Fibroblast of lung (primary cell): ENCODE measurements around the gene ATXN2. TPM values are rescaled to one million over a fixed set of nuclear protein-coding genes. Genes with fewer than 3 reads are reported as not detected.

Experiments
- DNase-seq, 2 donors: peaks; one replicate each; pipeline versions ENCODE4 v3.0.0 to v3.0.0-alpha.2; 2010; ENCODE audit warnings: low read depth in 2 of 2
- H2AFZ ChIP-seq: 2 replicates; pipeline ENCODE4 v1.5.1; 2012; ENCODE audit warnings: low read length, control low read depth, inconsistent platforms
- H3K27ac ChIP-seq: 2 replicates; pipeline ENCODE4 v1.5.1; 2011; ENCODE audit warnings: low read length, control low read depth; ENCODE audit not compliant: insufficient read depth
- H3K27me3 ChIP-seq: 2 replicates; pipeline ENCODE4 v1.5.1; 2011; ENCODE audit warnings: mild to moderate bottlenecking, low read length; ENCODE audit not compliant: control insufficient read depth, insufficient read depth
- H3K36me3 ChIP-seq: 2 replicates; pipeline ENCODE4 v1.5.1; 2011; ENCODE audit warnings: low read length; ENCODE audit not compliant: control insufficient read depth, insufficient read depth
- H3K4me1 ChIP-seq: 2 replicates; pipeline ENCODE4 v1.5.1; 2011; ENCODE audit warnings: low read length; ENCODE audit not compliant: control insufficient read depth, insufficient read depth; ENCODE audit errors: extremely low read depth
- H3K4me2 ChIP-seq: 2 replicates; pipeline ENCODE4 v1.5.1; 2011; ENCODE audit warnings: low read length, control low read depth; ENCODE audit not compliant: insufficient read depth; ENCODE audit errors: extremely low read depth
- H3K4me3 ChIP-seq, 4 experiments: fragments of 200-600 bp in 1 of 4; sonication (generic) in 1 of 4; replicated peaks in 1 of 4; 2 replicates each; pipeline ENCODE4 v1.5.1; 2011 to 2016; ENCODE audit warnings: low read length in 4 of 4, low read depth in 3 of 4, mild to moderate bottlenecking in 3 of 4, control low read depth in 2 of 4, inconsistent platforms in 1 of 4, mixed read lengths in 1 of 4; ENCODE audit not compliant: insufficient read depth in 1 of 4; ENCODE audit errors: control extremely low read depth in 1 of 4
- H3K79me2 ChIP-seq: 2 replicates; pipeline ENCODE4 v1.5.1; 2012; ENCODE audit warnings: mild to moderate bottlenecking, low read length, inconsistent platforms; ENCODE audit not compliant: control insufficient read depth, insufficient read depth
- H3K9ac ChIP-seq: 2 replicates; pipeline ENCODE4 v1.5.1; 2011; ENCODE audit warnings: mild to moderate bottlenecking, low read length, control low read depth; ENCODE audit not compliant: insufficient read depth
- H3K9me3 ChIP-seq: 2 replicates; pipeline ENCODE4 v1.5.1; 2012; ENCODE audit warnings: low read depth, low read length; ENCODE audit not compliant: control insufficient read depth, insufficient read depth
- H4K20me1 ChIP-seq: 2 replicates; pipeline ENCODE4 v1.5.1; 2011; ENCODE audit warnings: low read length; ENCODE audit not compliant: control insufficient read depth, insufficient read depth; ENCODE audit errors: extremely low read depth
- EZH2 ChIP-seq: IDR thresholded peaks from 2 replicates; pipeline ENCODE4 v1.5.1; 2012; ENCODE audit warnings: low read length, control low read depth, mild to moderate bottlenecking; ENCODE audit errors: missing control alignments
- polyA plus RNA-seq, 2 donors: library from polyadenylated mRNA; depleted of rRNA in 1 of 2; stranded (reverse) in 1 of 2; unstranded in 1 of 2; fragments of >200 nt; gene quantifications; 2 replicates each; pipeline ENCODE4 v1.2.1, GENCODE V29; 2011 to 2012; ENCODE audit warnings: missing spikeins in 1 of 2
- total RNA-seq: library from RNA; depleted of rRNA; stranded (reverse); fragments of >200 nt; gene quantifications from 2 replicates; pipeline ENCODE4 v1.2.1, GENCODE V29; 2014
- TF ChIP-seq, protein P1 (sequence below), 2 donors: IDR thresholded peaks in 1 of 2; conservative IDR thresholded peaks in 1 of 2; 1 replicate in 1 of 2; 2 replicates in 1 of 2; pipeline ENCODE4 v1.5.1; 2011 to 2012; ENCODE audit warnings: low read length in 2 of 2, control low read depth in 1 of 2, inconsistent platforms in 1 of 2, low read depth in 1 of 2, mild to moderate bottlenecking in 1 of 2

Gene ATXN2
- total and polyA plus RNA-seq, 2 donors (not counting 1 experiment from before 2014, with no cell fraction given), result 25.9 to 31.2 TPM

DNA sequence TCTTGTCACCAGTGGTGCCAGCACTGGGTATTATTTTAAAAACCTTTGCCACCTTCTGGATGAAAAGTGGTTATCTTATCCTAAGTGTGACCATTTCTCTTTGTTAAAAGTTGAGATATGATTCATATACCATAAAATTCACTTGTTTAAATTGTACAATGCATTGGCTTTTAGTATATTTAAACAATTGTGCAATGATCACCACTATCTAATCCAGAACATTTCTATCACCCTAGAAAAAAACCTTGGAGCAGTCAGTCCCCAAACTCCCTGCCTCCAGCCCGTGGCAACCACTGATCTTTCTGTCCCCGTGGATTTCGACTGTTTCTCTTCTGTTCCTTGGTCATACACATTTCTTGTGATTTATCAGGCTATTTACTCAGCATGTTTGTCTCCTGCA is 165.1 kb downstream of the ATXN2 start:
- Histone ChIP-seq H3K4me2 (peak overlapping the region; percentile 72), H3K27me3 (no peaks in the 10 kb centered on the region), H3K4me1 (peaks cover 40% of the 10 kb centered on the region), H3K79me2 (peaks cover 85% of the 10 kb centered on the region), H3K9me3 (no peaks in the 10 kb centered on the region), H3K27ac (peak overlapping the region; percentile 65), H3K36me3 (peaks cover 2% of the 10 kb centered on the region), H3K9ac (no peak overlapping the region), H4K20me1 (no peaks in the 10 kb centered on the region), H3K4me3 (peak overlapping the region in 2 of 4 experiments; percentile 6 to 16), H2AFZ (no peak overlapping the region)
- TF ChIP-seq, protein P1, sequence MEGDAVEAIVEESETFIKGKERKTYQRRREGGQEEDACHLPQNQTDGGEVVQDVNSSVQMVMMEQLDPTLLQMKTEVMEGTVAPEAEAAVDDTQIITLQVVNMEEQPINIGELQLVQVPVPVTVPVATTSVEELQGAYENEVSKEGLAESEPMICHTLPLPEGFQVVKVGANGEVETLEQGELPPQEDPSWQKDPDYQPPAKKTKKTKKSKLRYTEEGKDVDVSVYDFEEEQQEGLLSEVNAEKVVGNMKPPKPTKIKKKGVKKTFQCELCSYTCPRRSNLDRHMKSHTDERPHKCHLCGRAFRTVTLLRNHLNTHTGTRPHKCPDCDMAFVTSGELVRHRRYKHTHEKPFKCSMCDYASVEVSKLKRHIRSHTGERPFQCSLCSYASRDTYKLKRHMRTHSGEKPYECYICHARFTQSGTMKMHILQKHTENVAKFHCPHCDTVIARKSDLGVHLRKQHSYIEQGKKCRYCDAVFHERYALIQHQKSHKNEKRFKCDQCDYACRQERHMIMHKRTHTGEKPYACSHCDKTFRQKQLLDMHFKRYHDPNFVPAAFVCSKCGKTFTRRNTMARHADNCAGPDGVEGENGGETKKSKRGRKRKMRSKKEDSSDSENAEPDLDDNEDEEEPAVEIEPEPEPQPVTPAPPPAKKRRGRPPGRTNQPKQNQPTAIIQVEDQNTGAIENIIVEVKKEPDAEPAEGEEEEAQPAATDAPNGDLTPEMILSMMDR (conservative IDR thresholded peaks at IDR 0.05 in 1 of 2, IDR thresholded peaks at IDR 0.05 in 1 of 2; ENCODE audit: low read depth in 1 of 2, low read length in 2 of 2), result no peak
- no peak for TF ChIP-seq EZH2
- peak in 1 of 2 donors; percentile 35 for DNase-seq

DNA sequence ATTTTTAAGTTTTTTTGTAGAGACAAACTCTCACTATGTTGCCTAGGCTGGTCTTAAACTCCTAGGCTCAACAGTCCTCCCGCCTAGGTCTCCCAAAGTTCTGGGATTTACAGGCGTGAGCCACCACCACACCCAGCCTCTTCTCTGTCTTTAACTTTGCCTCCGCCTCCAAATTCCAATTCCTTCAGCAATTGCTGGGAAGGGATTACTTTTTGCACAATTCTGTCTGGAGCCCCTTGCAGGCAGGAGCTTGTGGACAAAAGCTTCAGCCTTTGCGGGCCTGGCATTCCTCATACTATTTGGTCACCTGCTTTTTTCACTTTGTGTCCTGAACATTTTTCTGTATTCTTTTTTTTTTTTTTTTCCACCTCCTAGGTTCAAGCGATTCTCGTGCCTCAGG is 167.3 kb downstream of the ATXN2 start:
- Histone ChIP-seq H3K9ac (no peak overlapping the region), H3K9me3 (no peaks in the 10 kb centered on the region), H3K36me3 (peaks cover 5% of the 10 kb centered on the region), H3K27ac (peak overlapping the region; percentile 29), H3K4me2 (no peak overlapping the region), H4K20me1 (no peaks in the 10 kb centered on the region), H2AFZ (no peak overlapping the region), H3K79me2 (peaks cover 83% of the 10 kb centered on the region), H3K4me1 (peaks cover 30% of the 10 kb centered on the region), H3K4me3 (no peak overlapping the region), H3K27me3 (no peaks in the 10 kb centered on the region)
- TF ChIP-seq EZH2, result no peak
- DNase-seq, result no peak

DNA sequence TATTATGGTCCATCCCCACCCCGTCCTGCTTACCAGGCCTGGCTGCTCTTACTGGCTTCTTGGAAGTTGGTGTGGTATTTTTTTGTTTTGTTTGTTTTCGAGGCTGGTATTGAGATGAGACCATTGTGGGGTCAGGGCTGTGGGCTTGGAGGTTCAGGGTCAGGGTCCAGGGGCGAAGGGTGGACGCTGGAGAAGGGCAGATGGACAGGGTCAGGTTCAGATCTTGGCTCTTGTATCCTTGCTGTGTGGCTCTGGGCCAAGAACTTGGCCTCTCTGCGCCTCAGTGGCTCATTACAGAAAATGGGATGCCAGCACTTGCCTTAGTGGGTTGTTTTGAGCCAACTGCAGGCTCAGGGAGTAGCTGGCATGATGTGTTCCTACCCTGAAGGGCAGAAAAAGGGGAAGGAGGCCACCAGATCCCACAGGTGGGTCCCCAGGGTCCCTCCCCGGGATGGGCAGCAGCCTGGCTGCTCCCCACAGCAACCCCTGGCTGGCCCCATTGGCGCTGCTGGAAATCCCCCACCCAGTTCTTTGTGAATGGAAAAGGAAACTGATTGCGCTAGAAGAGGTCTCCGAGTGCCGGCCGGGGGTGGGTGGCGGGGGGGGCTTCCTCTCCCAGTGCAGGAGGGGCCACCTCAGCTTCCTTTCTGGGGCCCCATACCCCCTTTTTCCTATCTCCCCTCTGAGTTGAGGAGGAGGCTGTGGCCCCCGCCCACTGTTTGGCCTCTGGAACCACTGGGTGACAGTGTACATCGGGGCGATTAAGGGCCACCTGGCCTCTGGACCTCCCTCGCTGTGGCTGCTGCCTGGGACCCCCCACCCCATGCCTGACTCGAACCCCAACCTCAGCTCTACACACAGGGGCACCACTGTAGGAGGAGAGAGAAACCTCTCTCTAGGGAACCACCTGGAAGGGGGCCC is 168.4 kb downstream of the ATXN2 start:
- H3K4me3 ChIP-seq, result no peak overlapping the region
- no peak for DNase-seq
- H3K27ac ChIP-seq, result no peak overlapping the region
- H3K27me3 ChIP-seq, result no peaks in the 10 kb centered on the region
- peaks cover 30% of the 10 kb centered on the region for H3K4me1 ChIP-seq
- no peak overlapping the region for H3K4me2 ChIP-seq
- H2AFZ ChIP-seq, result no peak overlapping the region
- peaks cover 83% of the 10 kb centered on the region for H3K79me2 ChIP-seq
- peaks cover 5% of the 10 kb centered on the region for H3K36me3 ChIP-seq
- no peaks in the 10 kb centered on the region for H3K9me3 ChIP-seq
- no peaks in the 10 kb centered on the region for H4K20me1 ChIP-seq
- H3K9ac ChIP-seq, result peak overlapping the region; percentile 4
- TF ChIP-seq EZH2, result no peak
- TF ChIP-seq, protein P1 (conservative IDR thresholded peaks at IDR 0.05 in 1 of 2, IDR thresholded peaks at IDR 0.05 in 1 of 2; ENCODE audit: low read depth in 1 of 2, low read length in 2 of 2), result no peak
